OCI-LY7 (cell line): Measurements from ENCODE around the gene CADM4. TPM values are rescaled to one million over a fixed set of nuclear protein-coding genes. Genes with fewer than 3 reads are reported as not detected.

ENCODE experiments used
- BruUV-seq: library from RNA; stranded (reverse); fragments of 400-500 nt; replicated peaks from 2 replicates; lab custom pipeline; 2021; lab: Mats Ljungman, UMichigan
- CTCF ChIA-PET: fragments of 300-600 bp; sonication (Branson Sonifier 250); formaldehyde crosslinking; loops from one replicate; lab custom pipeline; 2022; ENCODE audit warnings: antibody characterized with exemption; ENCODE audit not compliant: unreplicated experiment; lab: Charles Lee
- POLR2A ChIA-PET: fragments of 300-600 bp; sonication (Branson Sonifier 250); formaldehyde crosslinking; loops from one replicate; lab custom pipeline; 2022; ENCODE audit warnings: antibody characterized with exemption; lab: Charles Lee
- DNase-seq: peaks from one replicate; pipeline ENCODE4 v3.0.0-alpha.2; 2015; ENCODE audit warnings: low spot score
- H2AFZ ChIP-seq: fragments of 200-600 bp; sonication (generic), shearing (Covaris generic); 2 replicates; pipeline ENCODE4 v1.6.1; 2014; ENCODE audit warnings: mild to moderate bottlenecking, antibody characterized with exemption, low read length, moderate library complexity
- H3K27ac ChIP-seq: fragments of 200-600 bp; sonication (generic); 2 replicates; pipeline ENCODE4 v1.5.1; 2014; ENCODE audit warnings: mixed run types, low read depth, mild to moderate bottlenecking, moderate library complexity, low read length, inconsistent platforms; ENCODE audit not compliant: poor library complexity, severe bottlenecking
- H3K36me3 ChIP-seq: fragments of 200-600 bp; sonication (generic); 2 replicates; pipeline ENCODE4 v1.6.1; 2014; ENCODE audit warnings: mild to moderate bottlenecking, antibody characterized with exemption, low read length, moderate library complexity, mixed read lengths; ENCODE audit not compliant: insufficient read depth
- H3K4me1 ChIP-seq: fragments of 200-600 bp; sonication (generic); 2 replicates; pipeline ENCODE4 v1.5.1; 2014; ENCODE audit warnings: mild to moderate bottlenecking, low read length; ENCODE audit not compliant: insufficient read depth, poor library complexity, severe bottlenecking
- H3K4me2 ChIP-seq: fragments of 200-600 bp; sonication (generic); 2 replicates; pipeline ENCODE4 v1.6.1; 2014; ENCODE audit warnings: mild to moderate bottlenecking, low read length
- H3K4me3 ChIP-seq: fragments of 200-600 bp; sonication (generic); 2 replicates; pipeline ENCODE4 v1.5.1; 2014; ENCODE audit warnings: mild to moderate bottlenecking, low read depth, low read length; ENCODE audit not compliant: poor library complexity, severe bottlenecking
- H3K79me2 ChIP-seq: fragments of 200-600 bp; sonication (generic); 2 replicates; pipeline ENCODE4 v1.6.1; 2016; ENCODE audit warnings: low read depth, mild to moderate bottlenecking, low read length, moderate library complexity, mixed read lengths; ENCODE audit not compliant: insufficient read depth
- H3K9me2 ChIP-seq: fragments of 200-600 bp; sonication (generic); 2 replicates; pipeline ENCODE4 v1.6.1; 2016; ENCODE audit warnings: mild to moderate bottlenecking, low read length, mixed read lengths; ENCODE audit not compliant: insufficient read depth
- H3K9me3 ChIP-seq: fragments of 200-600 bp; sonication (generic); 2 replicates; pipeline ENCODE4 v1.6.1; 2014; ENCODE audit warnings: mild to moderate bottlenecking, mixed run types, low read length, mixed read lengths
- H4K20me1 ChIP-seq: fragments of 200-600 bp; sonication (generic); 2 replicates; pipeline ENCODE4 v1.6.1; 2014; ENCODE audit warnings: mild to moderate bottlenecking, antibody characterized with exemption, low read length, moderate library complexity, mixed read lengths; ENCODE audit not compliant: insufficient read depth
- CTCF ChIP-seq: fragments of 200-600 bp; sonication (generic); conservative IDR thresholded peaks from 2 replicates; pipeline ENCODE4 v1.5.1; 2014; ENCODE audit warnings: mild to moderate bottlenecking, antibody characterized with exemption, low read length, moderate library complexity, mixed read lengths
- EZH2phosphoT487 ChIP-seq: fragments of 200-600 bp; sonication (generic); IDR thresholded peaks from 2 replicates; pipeline ENCODE4 v1.6.1; 2018; ENCODE audit warnings: low read depth, borderline replicate concordance, mild to moderate bottlenecking, mixed run types, antibody characterized with exemption, low read length, moderate library complexity, mixed read lengths
- intact Hi-C: fragments of 100-400 bp; cut with micrococcal nuclease; formaldehyde crosslinking; loops from one replicate; pipeline ENCODE4 v1.10.0; 2022; ENCODE audit not compliant: unreplicated experiment
- total RNA-seq, 2 experiments: library from RNA; depleted of rRNA in 1 of 2; stranded (reverse); fragments of >200 nt in 1 of 2; shearing (Covaris generic) in 1 of 2; gene quantifications; 2 replicates each; pipeline ENCODE4 v1.2.3, GENCODE V29; 2014 to 2022

Gene CADM4
- total RNA-seq, 2 experiments from 2014 or later: not detected

- H3K4me2 ChIP-seq: no peak overlapping the region
- H3K9me3 ChIP-seq: no peaks in the 10 kb centered on the region
- no peak overlapping the region for H2AFZ ChIP-seq
- no peaks in the 10 kb centered on the region for H3K9me2 ChIP-seq
- H3K4me1 ChIP-seq: peaks cover 7% of the 10 kb centered on the region
- no peak overlapping the region for H3K4me3 ChIP-seq
- no peak for TF ChIP-seq CTCF
- H3K36me3 ChIP-seq: no peaks in the 10 kb centered on the region
- no peaks in the 10 kb centered on the region for H3K79me2 ChIP-seq
- intact Hi-C loops: loop anchor here (10.0 kb wide), 1 partner anchor 64 kb away; no protein-coding TSS in a partner anchor
- H4K20me1 ChIP-seq: no peaks in the 10 kb centered on the region
- ChIA-PET POLR2A (no interaction called here), CTCF (no interaction called here)
- no peak for DNase-seq
- no TSS peak for BruUV-seq
- H3K27ac ChIP-seq: no peak overlapping the region
Observed at GRCh38 chr19:43660301-43660970, 20.8 kb upstream of the CADM4 start.

- H2AFZ ChIP-seq: no peak overlapping the region
- POLR2A ChIA-PET: interaction anchor here (1.2 kb wide), 1 partner anchor 10 kb away, joined by 4 read pairs; no protein-coding TSS in a partner anchor
- no peaks in the 10 kb centered on the region for H3K36me3 ChIP-seq
- intact Hi-C loops: no loop called here
- no peak overlapping the region for H3K4me2 ChIP-seq
- no peaks in the 10 kb centered on the region for H3K4me1 ChIP-seq
- no TSS peak for BruUV-seq
- H3K27ac ChIP-seq: no peak overlapping the region
- no peaks in the 10 kb centered on the region for H3K79me2 ChIP-seq
- no peak for TF ChIP-seq CTCF
- no peak for TF ChIP-seq EZH2phosphoT487
- H3K9me3 ChIP-seq: no peaks in the 10 kb centered on the region
- H4K20me1 ChIP-seq: no peaks in the 10 kb centered on the region
- no peak overlapping the region for H3K4me3 ChIP-seq
- CTCF ChIA-PET: interaction anchor here (0.6 kb wide), 1 partner anchor 58 kb away, joined by 4 read pairs; no protein-coding TSS in a partner anchor
- no peaks in the 10 kb centered on the region for H3K9me2 ChIP-seq
- no peak for DNase-seq
Observed at GRCh38 chr19:43658494-43658893, 18.8 kb upstream of the CADM4 start.

- no TSS peak for BruUV-seq
- POLR2A ChIA-PET: no interaction called here
- no peak overlapping the region for H3K4me3 ChIP-seq
- no peaks in the 10 kb centered on the region for H3K79me2 ChIP-seq
- H3K9me2 ChIP-seq: no peaks in the 10 kb centered on the region
- H3K4me2 ChIP-seq: no peak overlapping the region
- H2AFZ ChIP-seq: no peak overlapping the region
- H3K9me3 ChIP-seq: no peaks in the 10 kb centered on the region
- no peaks in the 10 kb centered on the region for H4K20me1 ChIP-seq
- no peak for DNase-seq
- intact Hi-C loops: no loop called here
- no peaks in the 10 kb centered on the region for H3K4me1 ChIP-seq
- H3K27ac ChIP-seq: no peak overlapping the region
- H3K36me3 ChIP-seq: no peaks in the 10 kb centered on the region
- CTCF ChIA-PET: no interaction called here
- TF ChIP-seq EZH2phosphoT487 (no peak), CTCF (no peak)
Observed at GRCh38 chr19:43658001-43658400, 18.4 kb upstream of the CADM4 start.
